H9 (cell line): ENCODE data around the gene RPAIN. TPM values are rescaled to one million over a fixed set of nuclear protein-coding genes. Genes with fewer than 3 reads are reported as not detected.

ENCODE experiments used
- DNase-seq: peaks from one replicate; pipeline ENCODE4 v3.0.0-alpha.2; 2017
- H2AFZ ChIP-seq: one replicate; pipeline ENCODE4 v1.6.1; 2013; ENCODE audit warnings: mild to moderate bottlenecking, low read length, control low read depth, moderate library complexity
- H2AK5ac ChIP-seq: 2 replicates; pipeline ENCODE4 v1.6.1; 2013; ENCODE audit warnings: low read length, control low read depth, mixed read lengths; ENCODE audit not compliant: insufficient read length
- H2BK120ac ChIP-seq: one replicate; pipeline ENCODE4 v1.6.1; 2013; ENCODE audit warnings: low read depth, mild to moderate bottlenecking, low read length, control low read depth, inconsistent platforms; ENCODE audit not compliant: poor library complexity, severe bottlenecking
- H2BK12ac ChIP-seq: 2 replicates; pipeline ENCODE4 v1.6.1; 2013; ENCODE audit warnings: low read length, control low read depth, mixed read lengths, low read depth; ENCODE audit not compliant: insufficient read length
- H2BK15ac ChIP-seq: 2 replicates; pipeline ENCODE4 v1.6.1; 2013; ENCODE audit warnings: low read depth, low read length, control low read depth
- H2BK20ac ChIP-seq: one replicate; pipeline ENCODE4 v1.6.1; 2013; ENCODE audit warnings: low read depth, mild to moderate bottlenecking, low read length, control low read depth, inconsistent platforms; ENCODE audit not compliant: poor library complexity, severe bottlenecking
- H2BK5ac ChIP-seq: 2 replicates; pipeline ENCODE4 v1.6.1; 2013; ENCODE audit warnings: low read length, control low read depth, mixed read lengths; ENCODE audit not compliant: insufficient read length
- H3K14ac ChIP-seq: 2 replicates; pipeline ENCODE4 v1.6.1; 2013; ENCODE audit warnings: low read length, control low read depth; ENCODE audit not compliant: insufficient read depth
- H3K18ac ChIP-seq: 2 replicates; pipeline ENCODE4 v1.6.1; 2013; ENCODE audit warnings: low read depth, mild to moderate bottlenecking, mixed read lengths, low read length, control low read depth; ENCODE audit not compliant: insufficient read length
- H3K23ac ChIP-seq: 2 replicates; pipeline ENCODE4 v1.6.1; 2013; ENCODE audit warnings: low read length, control low read depth, mixed read lengths, low read depth; ENCODE audit not compliant: insufficient read length
- H3K23me2 ChIP-seq: 2 replicates; pipeline ENCODE4 v1.6.1; 2013; ENCODE audit warnings: low read depth, mild to moderate bottlenecking, mixed read lengths, low read length, control low read depth; ENCODE audit not compliant: insufficient read length, poor library complexity, severe bottlenecking
- H3K27ac ChIP-seq: 2 replicates; pipeline ENCODE4 v1.5.1; 2013; ENCODE audit warnings: low read length, control low read depth, mixed read lengths, low read depth; ENCODE audit not compliant: insufficient read length
- H3K27me3 ChIP-seq: 2 replicates; pipeline ENCODE4 v1.6.1; 2013; ENCODE audit warnings: low read length, control low read depth, inconsistent platforms; ENCODE audit not compliant: insufficient read depth
- H3K4ac ChIP-seq: 2 replicates; pipeline ENCODE4 v1.6.1; 2013; ENCODE audit warnings: low read depth, mild to moderate bottlenecking, control low read depth, inconsistent platforms, low read length, moderate library complexity
- H3K4me1 ChIP-seq: 2 replicates; pipeline ENCODE4 v1.6.1; 2013; ENCODE audit warnings: low read length, control low read depth, inconsistent platforms; ENCODE audit not compliant: insufficient read depth
- H3K4me2 ChIP-seq: 2 replicates; pipeline ENCODE4 v1.6.1; 2013; ENCODE audit warnings: low read length, control low read depth, mixed read lengths; ENCODE audit not compliant: insufficient read length, insufficient read depth
- H3K56ac ChIP-seq: 2 replicates; pipeline ENCODE4 v1.6.1; 2013; ENCODE audit warnings: low read depth, mild to moderate bottlenecking, mixed read lengths, low read length, control low read depth; ENCODE audit not compliant: insufficient read length
- H3K79me1 ChIP-seq: 2 replicates; pipeline ENCODE4 v1.6.1; 2013; ENCODE audit warnings: low read depth, mild to moderate bottlenecking, moderate library complexity, low read length, control low read depth, inconsistent platforms; ENCODE audit not compliant: insufficient read depth, poor library complexity, severe bottlenecking
- H3K79me2 ChIP-seq: 2 replicates; pipeline ENCODE4 v1.6.1; 2013; ENCODE audit warnings: low read length, control low read depth, inconsistent platforms; ENCODE audit not compliant: insufficient read depth
- H3K9ac ChIP-seq: 2 replicates; pipeline ENCODE4 v1.6.1; 2013; ENCODE audit warnings: low read length, control low read depth, mixed read lengths; ENCODE audit not compliant: insufficient read length; ENCODE audit errors: extremely low read depth
- H3K9me3 ChIP-seq: one replicate; pipeline ENCODE4 v1.6.1; 2013; ENCODE audit warnings: low read depth, low read length, inconsistent platforms; ENCODE audit not compliant: control insufficient read depth
- H3T11ph ChIP-seq: one replicate; pipeline ENCODE4 v1.6.1; 2013; ENCODE audit warnings: mild to moderate bottlenecking, low read length, control low read depth, inconsistent platforms
- H4K20me1 ChIP-seq: one replicate; pipeline ENCODE4 v1.6.1; 2013; ENCODE audit not compliant: control insufficient read depth, insufficient read length, insufficient read depth
- H4K5ac ChIP-seq: 2 replicates; pipeline ENCODE4 v1.6.1; 2013; ENCODE audit warnings: low read depth, mild to moderate bottlenecking, mixed read lengths, low read length, control low read depth; ENCODE audit not compliant: insufficient read length
- H4K8ac ChIP-seq: replicated peaks from 2 replicates; pipeline ENCODE4 v1.6.1; 2013; ENCODE audit warnings: low read length, control low read depth, mixed read lengths, low read depth; ENCODE audit not compliant: insufficient read length
- H4K91ac ChIP-seq: 2 replicates; pipeline ENCODE4 v1.6.1; 2013; ENCODE audit warnings: low read depth, mild to moderate bottlenecking, moderate library complexity, mixed read lengths, low read length, control low read depth; ENCODE audit not compliant: insufficient read length
- H3K27ac Mint-ChIP-seq, 3 experiments: 2 replicates in 2 of 3; 3 replicates in 1 of 3; pipeline ENCODE4 v1.8.0; 2020 to 2021; ENCODE audit warnings: mixed read lengths in 3 of 3, mild to moderate bottlenecking in 1 of 3, moderate library complexity in 1 of 3
- H3K27me3 Mint-ChIP-seq: 2 replicates; pipeline ENCODE4 v1.8.0; 2021; ENCODE audit warnings: low read depth, mild to moderate bottlenecking, moderate library complexity, mixed read lengths
- H3K36me3 Mint-ChIP-seq, 3 experiments: 2 replicates in 2 of 3; 3 replicates in 1 of 3; pipeline ENCODE4 v1.8.0; 2020 to 2021; ENCODE audit warnings: low read depth in 3 of 3, mixed read lengths in 3 of 3; ENCODE audit not compliant: insufficient read depth in 1 of 3
- H3K4me1 Mint-ChIP-seq, 2 experiments: 2 replicates each; pipeline ENCODE4 v1.8.0; 2020; ENCODE audit warnings: mixed read lengths in 2 of 2
- H3K4me3 Mint-ChIP-seq, 2 experiments: 2 replicates in 1 of 2; 3 replicates in 1 of 2; pipeline ENCODE4 v1.8.0; 2020 to 2021; ENCODE audit warnings: mild to moderate bottlenecking in 2 of 2, mixed read lengths in 2 of 2, moderate library complexity in 1 of 2
- H3K9me3 Mint-ChIP-seq, 2 experiments: 2 replicates in 1 of 2; 3 replicates in 1 of 2; pipeline ENCODE4 v1.8.0; 2020; ENCODE audit warnings: mild to moderate bottlenecking in 2 of 2, mixed read lengths in 2 of 2, moderate library complexity in 1 of 2
- WGBS: extraction: QIAGEN DNeasy Blood & Tissue Kit; methylation state at CpG from one replicate; pipeline ENCODE4 v1.1.7; 2013; ENCODE audit warnings: missing lambda C conversion rate, low lambda C conversion rate, mixed read lengths; ENCODE audit not compliant: insufficient read length; ENCODE audit errors: extremely low coverage; 5-methylcytosine and 5-hydroxymethylcytosine counted together
- total RNA-seq: library from RNA; stranded (reverse); gene quantifications from 2 replicates; pipeline ENCODE4 v1.2.1, GENCODE V29; 2021
- TF ChIP-seq, protein P1 (sequence below): fragments of 200-600 bp; sonication (generic); conservative IDR thresholded peaks from 3 replicates; pipeline ENCODE4 v1.8.0; 2021; ENCODE audit warnings: antibody characterized with exemption, mild to moderate bottlenecking

Gene RPAIN
- total RNA-seq, 1 experiment from 2014 or later, result 78.9 TPM

DNA sequence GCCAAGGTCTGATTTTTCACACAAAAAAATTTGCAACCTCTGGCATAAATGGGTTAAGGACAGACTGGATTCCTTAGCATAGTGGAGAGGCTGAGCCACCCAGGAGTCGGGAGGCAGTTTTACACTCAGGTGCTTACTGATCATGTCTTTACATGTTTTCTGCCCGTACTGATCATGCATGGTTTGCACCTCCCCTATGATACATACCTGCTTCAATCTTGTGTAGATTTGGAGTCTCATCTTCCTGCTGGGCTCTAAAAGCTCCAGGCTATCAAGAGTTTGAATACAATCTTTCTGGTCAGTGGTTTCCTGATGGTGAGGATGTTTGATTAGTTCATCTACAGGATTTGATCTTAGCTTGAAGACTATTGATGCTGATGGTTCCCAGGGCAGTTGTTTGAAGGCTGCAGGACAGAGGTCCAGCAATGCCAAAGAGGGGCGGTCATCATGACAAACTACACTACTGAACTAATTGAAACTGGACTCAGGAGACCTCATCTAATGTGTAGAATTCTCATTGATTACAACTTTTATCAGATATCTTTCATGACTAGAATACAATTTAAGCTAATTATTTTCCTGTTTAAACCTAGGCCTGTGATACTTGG, 12.1 kb downstream of the RPAIN start:
- Histone ChIP-seq H2BK20ac (no peak overlapping the region), H3K4me1 (no peaks in the 10 kb centered on the region), H2BK5ac (no peak overlapping the region), H3K23me2 (no peaks in the 10 kb centered on the region), H3K9ac (no peak overlapping the region), H3K23ac (no peak overlapping the region), H3K79me2 (no peaks in the 10 kb centered on the region), H4K5ac (no peak overlapping the region), H2AK5ac (no peak overlapping the region), H3K9me3 (no peaks in the 10 kb centered on the region), H3K4me2 (no peak overlapping the region), H3K79me1 (peaks cover 3% of the 10 kb centered on the region), H3K14ac (no peak overlapping the region), H2BK12ac (no peak overlapping the region), H3K18ac (no peak overlapping the region), H3K27ac (no peak overlapping the region), H2AFZ (no peak overlapping the region), H4K20me1 (no peaks in the 10 kb centered on the region), H3K4ac (no peak overlapping the region), H2BK120ac (no peak overlapping the region), H3K27me3 (no peaks in the 10 kb centered on the region), H3T11ph (no peak overlapping the region), H4K91ac (no peak overlapping the region), H4K8ac (no peak overlapping the region), H2BK15ac (no peak overlapping the region), H3K56ac (no peak overlapping the region)
- no peaks in the 10 kb centered on the region for H3K27me3 Mint-ChIP-seq
- TF ChIP-seq, protein P1, sequence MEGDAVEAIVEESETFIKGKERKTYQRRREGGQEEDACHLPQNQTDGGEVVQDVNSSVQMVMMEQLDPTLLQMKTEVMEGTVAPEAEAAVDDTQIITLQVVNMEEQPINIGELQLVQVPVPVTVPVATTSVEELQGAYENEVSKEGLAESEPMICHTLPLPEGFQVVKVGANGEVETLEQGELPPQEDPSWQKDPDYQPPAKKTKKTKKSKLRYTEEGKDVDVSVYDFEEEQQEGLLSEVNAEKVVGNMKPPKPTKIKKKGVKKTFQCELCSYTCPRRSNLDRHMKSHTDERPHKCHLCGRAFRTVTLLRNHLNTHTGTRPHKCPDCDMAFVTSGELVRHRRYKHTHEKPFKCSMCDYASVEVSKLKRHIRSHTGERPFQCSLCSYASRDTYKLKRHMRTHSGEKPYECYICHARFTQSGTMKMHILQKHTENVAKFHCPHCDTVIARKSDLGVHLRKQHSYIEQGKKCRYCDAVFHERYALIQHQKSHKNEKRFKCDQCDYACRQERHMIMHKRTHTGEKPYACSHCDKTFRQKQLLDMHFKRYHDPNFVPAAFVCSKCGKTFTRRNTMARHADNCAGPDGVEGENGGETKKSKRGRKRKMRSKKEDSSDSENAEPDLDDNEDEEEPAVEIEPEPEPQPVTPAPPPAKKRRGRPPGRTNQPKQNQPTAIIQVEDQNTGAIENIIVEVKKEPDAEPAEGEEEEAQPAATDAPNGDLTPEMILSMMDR, result no peak
- H3K4me3 Mint-ChIP-seq, result peak overlapping the region in 1 of 2 experiments; percentile 12; a peak in 1 of 5 replicates
- no CpG with 5 or more reads among the region's 3 CpGs for WGBS
- peaks cover 68 to 96% (median 82%) of the 10 kb centered on the region in 3 experiments; a peak in 6 of 7 replicates for H3K36me3 Mint-ChIP-seq
- no peak for DNase-seq
- H3K27ac Mint-ChIP-seq, result peak overlapping the region; percentile 15 to 89 (median 41); a peak in 4 of 7 replicates
- H3K9me3 Mint-ChIP-seq, result no peaks in the 10 kb centered on the region
- H3K4me1 Mint-ChIP-seq, result peaks cover 4 to 5% of the 10 kb centered on the region in 2 experiments; a peak in 2 of 4 replicates
